GM12872 (cell line): ENCODE measurements around the gene PLPP7.
A peak's percentile ranks its signal among the peaks of the same experiment; 100 is the strongest.

Experiments used
- CTCF ChIP-seq: IDR thresholded peaks from 3 replicates; pipeline ENCODE4 v1.5.1; 2011; ENCODE audit warnings: low read depth, mild to moderate bottlenecking, low read length, moderate library complexity; ENCODE audit not compliant: insufficient read depth

Gene PLPP7

GRCh38 chr9:131263701-131264100, 25.8 kb upstream of the PLPP7 start:
- TF ChIP-seq CTCF, result no peak

- no peak for TF ChIP-seq CTCF
These were observed 25.3 kb upstream of the PLPP7 start for GRCh38 chr9:131264231-131264630.

GRCh38 chr9:131266266-131267229, 23.0 kb upstream of the PLPP7 start:
- TF ChIP-seq CTCF, result no peak

GRCh38 chr9:131270171-131271015, 19.1 kb upstream of the PLPP7 start:
- TF ChIP-seq CTCF, result no peak

- TF ChIP-seq CTCF, result no peak
These were observed 18.0 kb upstream of the PLPP7 start for GRCh38 chr9:131271506-131271931.

GRCh38 chr9:131272212-131272611, 17.3 kb upstream of the PLPP7 start:
- TF ChIP-seq CTCF, result 0 out of 3 replicates have a peak, but pooled peaks have one; percentile 6

- peak; percentile 35; the same call in 2 of the 3 replicates for TF ChIP-seq CTCF
These were observed 16.2 kb upstream of the PLPP7 start for GRCh38 chr9:131273146-131273855.
